Coronary artery (tissue), 2 donors: Measurements from ENCODE around the gene POLE4.

Experiments
- DNase-seq: peaks from one replicate; pipeline ENCODE4 v3.0.0-alpha.2; 2017; ENCODE audit warnings: low spot score
- H3K27ac ChIP-seq, 2 donors: fragments of 200-600 bp; sonication (generic); one replicate each; pipeline ENCODE4 v1.5.1; 2016 to 2019
- H3K4me3 ChIP-seq: fragments of 200-600 bp; sonication (generic); 2 replicates; pipeline ENCODE4 v1.5.1; 2016; ENCODE audit warnings: mild to moderate bottlenecking, moderate library complexity
- CTCF ChIP-seq: fragments of 200-600 bp; sonication (generic); IDR thresholded peaks from one replicate; pipeline ENCODE4 v1.5.1; 2019; ENCODE audit warnings: antibody characterized with exemption

POLE4 gene

GRCh38 chr2:74985978-74986609 lies 27.7 kb downstream of the POLE4 start:
- no peak for TF ChIP-seq CTCF
- no peak for DNase-seq
- no peak overlapping the region for H3K27ac ChIP-seq
- no peak overlapping the region for H3K4me3 ChIP-seq

- DNase-seq, result no peak
- no peak overlapping the region for H3K27ac ChIP-seq
- H3K4me3 ChIP-seq, result no peak overlapping the region
- TF ChIP-seq CTCF, result no peak
These were observed 33.5 kb downstream of the POLE4 start for GRCh38 chr2:74991977-74992376.

- no peak for TF ChIP-seq CTCF
- DNase-seq, result no peak
- no peak overlapping the region for H3K27ac ChIP-seq
- H3K4me3 ChIP-seq, result no peak overlapping the region
These were observed 41.0 kb downstream of the POLE4 start for GRCh38 chr2:74999468-74999867.

- TF ChIP-seq CTCF, result no peak
- no peak overlapping the region for H3K27ac ChIP-seq
- DNase-seq, result no peak
- H3K4me3 ChIP-seq, result no peak overlapping the region
These were observed 43.6 kb downstream of the POLE4 start for GRCh38 chr2:75002007-75002406.

GRCh38 chr2:75003276-75003675 lies 44.8 kb downstream of the POLE4 start:
- no peak for TF ChIP-seq CTCF
- no peak overlapping the region for H3K27ac ChIP-seq
- DNase-seq, result no peak
- no peak overlapping the region for H3K4me3 ChIP-seq

GRCh38 chr2:75003773-75004172 lies 45.3 kb downstream of the POLE4 start:
- Histone ChIP-seq H3K27ac (no peak overlapping the region), H3K4me3 (no peak overlapping the region)
- TF ChIP-seq CTCF, result no peak
- DNase-seq, result no peak

- Histone ChIP-seq H3K4me3 (no peak overlapping the region), H3K27ac (no peak overlapping the region)
- no peak for TF ChIP-seq CTCF
- no peak for DNase-seq
These were observed 47.6 kb downstream of the POLE4 start for GRCh38 chr2:75006041-75006440.
